Cardiac septum (tissue), 1 donor: ENCODE results near the gene ITGB3. TPM values are rescaled to one million over a fixed set of nuclear protein-coding genes. Genes with fewer than 3 reads are reported as not detected.
A peak's percentile ranks its signal among the peaks of the same experiment; 100 is the strongest.
"Not testable (repeated sequence)": the region's sequence is repeated elsewhere in the genome, so short reads cannot be mapped to it uniquely, and the experiment has no call there.

ENCODE experiments used
- DNase-seq: peaks from one replicate; pipeline ENCODE4 v3.0.0-alpha.2; 2020; ENCODE audit warnings: low spot score
- intact Hi-C: fragments of 100-400 bp; cut with DNase I; formaldehyde crosslinking; loops from one replicate; pipeline ENCODE4 v1.14.0; 2022
- total RNA-seq: library from RNA; stranded (reverse); fragmentation: NEBNext Ultra II Directional; extraction: Animal tissue kit (Norgen Biotek cat#: 25700); gene quantifications from one replicate; pipeline ENCODE4 v1.2.1, GENCODE V29; 2021
- donor health status: DM: no; HTN: no; CAD: no.

The ITGB3 gene
- total RNA-seq, 1 donor from 2014 or later = 5.7 TPM

- intact Hi-C loops = no loop called here
- DNase-seq = no peak
These were observed 14.0 kb upstream of the ITGB3 start for GRCh38 chr17:47239619-47239966.

- DNase-seq = peak; percentile 89
- intact Hi-C loops = loop anchor here (2.0 kb wide), 1 partner anchor 39 kb away; no protein-coding TSS in a partner anchor
These were observed 13.5 kb upstream of the ITGB3 start for GRCh38 chr17:47239967-47240651.

GRCh38 chr17:47240806-47241205 lies 12.8 kb upstream of the ITGB3 start:
- no peak for DNase-seq
- intact Hi-C loops = loop anchor here (2.0 kb wide), 1 partner anchor 38 kb away; no protein-coding TSS in a partner anchor

GRCh38 chr17:47242648-47243047 lies 11.0 kb upstream of the ITGB3 start:
- DNase-seq = no peak
- intact Hi-C loops = no loop called here

GRCh38 chr17:47243737-47244598 lies 9.7 kb upstream of the ITGB3 start:
- intact Hi-C loops = no loop called here
- DNase-seq = no peak

GRCh38 chr17:47244697-47245096 lies 8.9 kb upstream of the ITGB3 start:
- intact Hi-C loops = no loop called here
- no peak for DNase-seq

GRCh38 chr17:47246120-47246519 lies 7.5 kb upstream of the ITGB3 start:
- DNase-seq = no peak
- intact Hi-C loops = no loop called here

GRCh38 chr17:47250855-47251254 lies 2.8 kb upstream of the ITGB3 start:
- DNase-seq = no peak
- intact Hi-C loops = no loop called here

GRCh38 chr17:47251421-47251940 lies 2.1 kb upstream of the ITGB3 start:
- DNase-seq = no peak
- intact Hi-C loops = no loop called here

GRCh38 chr17:47252209-47252608 lies 1.4 kb upstream of the ITGB3 start:
- intact Hi-C loops = no loop called here
- peak; percentile 39 for DNase-seq

GRCh38 chr17:47252766-47253512 lies 688 bp upstream of the ITGB3 start:
- DNase-seq = peak; percentile 29
- intact Hi-C loops = no loop called here

GRCh38 chr17:47254403-47254943 lies 846 bp downstream of the ITGB3 start:
- intact Hi-C loops = no loop called here
- DNase-seq = no peak

GRCh38 chr17:47257651-47258339 lies 4.2 kb downstream of the ITGB3 start:
- DNase-seq = no peak
- intact Hi-C loops = no loop called here

GRCh38 chr17:47262586-47262985 lies 9.0 kb downstream of the ITGB3 start:
- no peak for DNase-seq
- intact Hi-C loops = no loop called here

GRCh38 chr17:47264166-47264565 lies 10.5 kb downstream of the ITGB3 start:
- DNase-seq = no peak
- intact Hi-C loops = no loop called here

GRCh38 chr17:47265983-47266541 lies 12.4 kb downstream of the ITGB3 start:
- intact Hi-C loops = no loop called here
- no peak for DNase-seq

GRCh38 chr17:47266782-47267181 lies 13.2 kb downstream of the ITGB3 start:
- intact Hi-C loops = no loop called here
- no peak for DNase-seq

GRCh38 chr17:47267354-47267828 lies 13.8 kb downstream of the ITGB3 start:
- DNase-seq = no peak
- intact Hi-C loops = no loop called here

- DNase-seq, intact Hi-C loops: not testable (repeated sequence)
These were observed 15.3 kb downstream of the ITGB3 start for GRCh38 chr17:47268964-47269363.
